GM23338 (cell line): ENCODE measurements around the gene SZRD1.
"Not testable (repeated sequence)": the region's sequence is repeated elsewhere in the genome, so short reads cannot be mapped to it uniquely, and the experiment has no call there.

Source experiments
- CREB1 ChIP-seq: fragments of 250-450 bp; sonication (Bioruptor Pico); IDR thresholded peaks from 2 replicates; pipeline ENCODE4 v1.5.0; 2020; ENCODE audit warnings: low read depth, mild to moderate bottlenecking, moderate library complexity
- EZH2 ChIP-seq: fragments of 200-600 bp; sonication (generic); IDR thresholded peaks from one replicate; pipeline ENCODE4 v1.8.0; 2017; ENCODE audit warnings: antibody characterized with exemption, mild to moderate bottlenecking, low read depth; ENCODE audit not compliant: unreplicated experiment
- POLR2AphosphoS5 ChIP-seq: IDR thresholded peaks from 2 replicates; pipeline ENCODE4 v1.6.1; 2016; ENCODE audit warnings: antibody characterized with exemption, low read depth
- STAT1 ChIP-seq: IDR thresholded peaks from one replicate; pipeline ENCODE4 v1.6.1; 2016; ENCODE audit warnings: antibody characterized with exemption; ENCODE audit not compliant: unreplicated experiment
- TF ChIP-seq, protein P1 (sequence below), 2 experiments: fragments of 200-600 bp in 1 of 2; sonication (generic) in 1 of 2; conservative IDR thresholded peaks; 2 replicates each; pipeline versions ENCODE4 v1.5.1 to v1.6.1; 2016 to 2017; ENCODE audit warnings: antibody characterized with exemption in 2 of 2, low read depth in 2 of 2, mild to moderate bottlenecking in 2 of 2, moderate library complexity in 1 of 2
- TF ChIP-seq, protein P2 (sequence below): IDR thresholded peaks from one replicate; pipeline ENCODE4 v1.6.1; 2018; ENCODE audit warnings: antibody characterized with exemption; ENCODE audit not compliant: unreplicated experiment
- TF ChIP-seq, protein P3 (sequence below): fragments of 250-450 bp; sonication (Bioruptor Pico); IDR thresholded peaks from 2 replicates; pipeline ENCODE4 v1.5.0; 2020; ENCODE audit warnings: mild to moderate bottlenecking, moderate library complexity

DNA sequence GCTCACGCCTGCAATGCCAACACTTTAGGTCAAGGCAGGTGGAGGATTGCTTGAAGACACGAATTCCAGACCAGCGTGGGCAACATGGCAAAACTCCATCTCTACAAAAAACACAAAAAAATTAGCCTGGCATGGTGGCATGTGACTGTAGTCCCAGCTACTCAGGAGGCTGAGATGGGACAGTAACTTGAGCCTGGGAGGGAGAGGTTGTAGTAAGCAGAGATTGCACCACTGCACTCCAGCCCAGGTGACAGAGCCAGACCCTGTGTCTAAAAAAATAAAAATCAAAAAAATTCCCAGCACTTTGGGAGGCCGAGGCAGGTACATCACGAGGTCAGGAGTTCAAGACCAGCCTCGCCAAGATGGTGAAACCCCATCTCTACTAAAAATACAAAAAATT lies 23.8 kb upstream of the SZRD1 start:
- TF ChIP-seq, protein P1, sequence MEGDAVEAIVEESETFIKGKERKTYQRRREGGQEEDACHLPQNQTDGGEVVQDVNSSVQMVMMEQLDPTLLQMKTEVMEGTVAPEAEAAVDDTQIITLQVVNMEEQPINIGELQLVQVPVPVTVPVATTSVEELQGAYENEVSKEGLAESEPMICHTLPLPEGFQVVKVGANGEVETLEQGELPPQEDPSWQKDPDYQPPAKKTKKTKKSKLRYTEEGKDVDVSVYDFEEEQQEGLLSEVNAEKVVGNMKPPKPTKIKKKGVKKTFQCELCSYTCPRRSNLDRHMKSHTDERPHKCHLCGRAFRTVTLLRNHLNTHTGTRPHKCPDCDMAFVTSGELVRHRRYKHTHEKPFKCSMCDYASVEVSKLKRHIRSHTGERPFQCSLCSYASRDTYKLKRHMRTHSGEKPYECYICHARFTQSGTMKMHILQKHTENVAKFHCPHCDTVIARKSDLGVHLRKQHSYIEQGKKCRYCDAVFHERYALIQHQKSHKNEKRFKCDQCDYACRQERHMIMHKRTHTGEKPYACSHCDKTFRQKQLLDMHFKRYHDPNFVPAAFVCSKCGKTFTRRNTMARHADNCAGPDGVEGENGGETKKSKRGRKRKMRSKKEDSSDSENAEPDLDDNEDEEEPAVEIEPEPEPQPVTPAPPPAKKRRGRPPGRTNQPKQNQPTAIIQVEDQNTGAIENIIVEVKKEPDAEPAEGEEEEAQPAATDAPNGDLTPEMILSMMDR (conservative IDR thresholded peaks at IDR 0.05; ENCODE audit: low read depth in 2 of 2): not testable (repeated sequence)
- not testable (repeated sequence) for TF ChIP-seq POLR2AphosphoS5; CREB1 (CRISPR knock-in tag); STAT1; EZH2
- TF ChIP-seq, protein P2, sequence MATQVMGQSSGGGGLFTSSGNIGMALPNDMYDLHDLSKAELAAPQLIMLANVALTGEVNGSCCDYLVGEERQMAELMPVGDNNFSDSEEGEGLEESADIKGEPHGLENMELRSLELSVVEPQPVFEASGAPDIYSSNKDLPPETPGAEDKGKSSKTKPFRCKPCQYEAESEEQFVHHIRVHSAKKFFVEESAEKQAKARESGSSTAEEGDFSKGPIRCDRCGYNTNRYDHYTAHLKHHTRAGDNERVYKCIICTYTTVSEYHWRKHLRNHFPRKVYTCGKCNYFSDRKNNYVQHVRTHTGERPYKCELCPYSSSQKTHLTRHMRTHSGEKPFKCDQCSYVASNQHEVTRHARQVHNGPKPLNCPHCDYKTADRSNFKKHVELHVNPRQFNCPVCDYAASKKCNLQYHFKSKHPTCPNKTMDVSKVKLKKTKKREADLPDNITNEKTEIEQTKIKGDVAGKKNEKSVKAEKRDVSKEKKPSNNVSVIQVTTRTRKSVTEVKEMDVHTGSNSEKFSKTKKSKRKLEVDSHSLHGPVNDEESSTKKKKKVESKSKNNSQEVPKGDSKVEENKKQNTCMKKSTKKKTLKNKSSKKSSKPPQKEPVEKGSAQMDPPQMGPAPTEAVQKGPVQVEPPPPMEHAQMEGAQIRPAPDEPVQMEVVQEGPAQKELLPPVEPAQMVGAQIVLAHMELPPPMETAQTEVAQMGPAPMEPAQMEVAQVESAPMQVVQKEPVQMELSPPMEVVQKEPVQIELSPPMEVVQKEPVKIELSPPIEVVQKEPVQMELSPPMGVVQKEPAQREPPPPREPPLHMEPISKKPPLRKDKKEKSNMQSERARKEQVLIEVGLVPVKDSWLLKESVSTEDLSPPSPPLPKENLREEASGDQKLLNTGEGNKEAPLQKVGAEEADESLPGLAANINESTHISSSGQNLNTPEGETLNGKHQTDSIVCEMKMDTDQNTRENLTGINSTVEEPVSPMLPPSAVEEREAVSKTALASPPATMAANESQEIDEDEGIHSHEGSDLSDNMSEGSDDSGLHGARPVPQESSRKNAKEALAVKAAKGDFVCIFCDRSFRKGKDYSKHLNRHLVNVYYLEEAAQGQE: not testable (repeated sequence)
- TF ChIP-seq, protein P3, sequence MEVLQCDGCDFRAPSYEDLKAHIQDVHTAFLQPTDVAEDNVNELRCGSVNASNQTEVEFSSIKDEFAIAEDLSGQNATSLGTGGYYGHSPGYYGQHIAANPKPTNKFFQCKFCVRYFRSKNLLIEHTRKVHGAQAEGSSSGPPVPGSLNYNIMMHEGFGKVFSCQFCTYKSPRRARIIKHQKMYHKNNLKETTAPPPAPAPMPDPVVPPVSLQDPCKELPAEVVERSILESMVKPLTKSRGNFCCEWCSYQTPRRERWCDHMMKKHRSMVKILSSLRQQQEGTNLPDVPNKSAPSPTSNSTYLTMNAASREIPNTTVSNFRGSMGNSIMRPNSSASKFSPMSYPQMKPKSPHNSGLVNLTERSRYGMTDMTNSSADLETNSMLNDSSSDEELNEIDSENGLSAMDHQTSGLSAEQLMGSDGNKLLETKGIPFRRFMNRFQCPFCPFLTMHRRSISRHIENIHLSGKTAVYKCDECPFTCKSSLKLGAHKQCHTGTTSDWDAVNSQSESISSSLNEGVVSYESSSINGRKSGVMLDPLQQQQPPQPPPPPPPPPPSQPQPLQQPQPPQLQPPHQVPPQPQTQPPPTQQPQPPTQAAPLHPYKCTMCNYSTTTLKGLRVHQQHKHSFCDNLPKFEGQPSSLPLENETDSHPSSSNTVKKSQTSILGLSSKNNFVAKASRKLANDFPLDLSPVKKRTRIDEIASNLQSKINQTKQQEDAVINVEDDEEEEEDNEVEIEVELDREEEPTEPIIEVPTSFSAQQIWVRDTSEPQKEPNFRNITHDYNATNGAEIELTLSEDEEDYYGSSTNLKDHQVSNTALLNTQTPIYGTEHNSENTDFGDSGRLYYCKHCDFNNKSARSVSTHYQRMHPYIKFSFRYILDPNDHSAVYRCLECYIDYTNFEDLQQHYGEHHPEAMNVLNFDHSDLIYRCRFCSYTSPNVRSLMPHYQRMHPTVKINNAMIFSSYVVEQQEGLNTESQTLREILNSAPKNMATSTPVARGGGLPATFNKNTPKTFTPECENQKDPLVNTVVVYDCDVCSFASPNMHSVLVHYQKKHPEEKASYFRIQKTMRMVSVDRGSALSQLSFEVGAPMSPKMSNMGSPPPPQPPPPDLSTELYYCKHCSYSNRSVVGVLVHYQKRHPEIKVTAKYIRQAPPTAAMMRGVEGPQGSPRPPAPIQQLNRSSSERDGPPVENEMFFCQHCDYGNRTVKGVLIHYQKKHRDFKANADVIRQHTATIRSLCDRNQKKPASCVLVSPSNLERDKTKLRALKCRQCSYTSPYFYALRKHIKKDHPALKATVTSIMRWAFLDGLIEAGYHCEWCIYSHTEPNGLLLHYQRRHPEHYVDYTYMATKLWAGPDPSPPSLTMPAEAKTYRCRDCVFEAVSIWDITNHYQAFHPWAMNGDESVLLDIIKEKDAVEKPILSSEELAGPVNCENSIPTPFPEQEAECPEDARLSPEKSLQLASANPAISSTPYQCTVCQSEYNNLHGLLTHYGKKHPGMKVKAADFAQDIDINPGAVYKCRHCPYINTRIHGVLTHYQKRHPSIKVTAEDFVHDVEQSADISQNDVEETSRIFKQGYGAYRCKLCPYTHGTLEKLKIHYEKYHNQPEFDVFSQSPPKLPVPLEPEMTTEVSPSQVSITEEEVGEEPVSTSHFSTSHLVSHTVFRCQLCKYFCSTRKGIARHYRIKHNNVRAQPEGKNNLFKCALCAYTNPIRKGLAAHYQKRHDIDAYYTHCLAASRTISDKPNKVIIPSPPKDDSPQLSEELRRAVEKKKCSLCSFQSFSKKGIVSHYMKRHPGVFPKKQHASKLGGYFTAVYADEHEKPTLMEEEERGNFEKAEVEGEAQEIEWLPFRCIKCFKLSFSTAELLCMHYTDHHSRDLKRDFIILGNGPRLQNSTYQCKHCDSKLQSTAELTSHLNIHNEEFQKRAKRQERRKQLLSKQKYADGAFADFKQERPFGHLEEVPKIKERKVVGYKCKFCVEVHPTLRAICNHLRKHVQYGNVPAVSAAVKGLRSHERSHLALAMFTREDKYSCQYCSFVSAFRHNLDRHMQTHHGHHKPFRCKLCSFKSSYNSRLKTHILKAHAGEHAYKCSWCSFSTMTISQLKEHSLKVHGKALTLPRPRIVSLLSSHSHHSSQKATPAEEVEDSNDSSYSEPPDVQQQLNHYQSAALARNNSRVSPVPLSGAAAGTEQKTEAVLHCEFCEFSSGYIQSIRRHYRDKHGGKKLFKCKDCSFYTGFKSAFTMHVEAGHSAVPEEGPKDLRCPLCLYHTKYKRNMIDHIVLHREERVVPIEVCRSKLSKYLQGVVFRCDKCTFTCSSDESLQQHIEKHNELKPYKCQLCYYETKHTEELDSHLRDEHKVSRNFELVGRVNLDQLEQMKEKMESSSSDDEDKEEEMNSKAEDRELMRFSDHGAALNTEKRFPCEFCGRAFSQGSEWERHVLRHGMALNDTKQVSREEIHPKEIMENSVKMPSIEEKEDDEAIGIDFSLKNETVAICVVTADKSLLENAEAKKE (CRISPR knock-in tag): not testable (repeated sequence)
